H1 (cell line): ENCODE results near the gene SLC2A5.

Experiments used
- BACH1 ChIP-seq: IDR thresholded peaks from 2 replicates; pipeline ENCODE4 v1.6.1; 2012; ENCODE audit warnings: low read length, improper control_type of control experiment
- CEBPB ChIP-seq: IDR thresholded peaks from 2 replicates; pipeline ENCODE4 v1.6.1; 2012; ENCODE audit warnings: low read depth, low read length
- CTCF ChIP-seq, 3 experiments: IDR thresholded peaks; 1 replicate in 2 of 3; 2 replicates in 1 of 3; pipeline versions ENCODE4 v1.5.1 to v1.6.1; 2011; ENCODE audit warnings: low read length in 3 of 3, mild to moderate bottlenecking in 3 of 3, inconsistent platforms in 2 of 3, low read depth in 1 of 3, moderate library complexity in 1 of 3; ENCODE audit not compliant: insufficient read depth in 1 of 3; ENCODE audit errors: control extremely low read depth in 1 of 3
- EZH2 ChIP-seq: fragments of 200-600 bp; sonication (generic); IDR thresholded peaks from 2 replicates; pipeline ENCODE4 v1.7.1; 2012; ENCODE audit warnings: low read depth, mild to moderate bottlenecking, moderate library complexity, low read length, inconsistent platforms; ENCODE audit not compliant: severe bottlenecking
- PHF8 ChIP-seq: fragments of 200-600 bp; sonication (generic); conservative IDR thresholded peaks from 2 replicates; pipeline ENCODE4 v1.7.1; 2012; ENCODE audit warnings: low read depth, mild to moderate bottlenecking, inconsistent platforms, low read length, moderate library complexity
- POLR2A ChIP-seq, 2 experiments: IDR thresholded peaks; 1 replicate in 1 of 2; 2 replicates in 1 of 2; pipeline ENCODE4 v1.6.1; 2011; ENCODE audit warnings: low read depth in 2 of 2, low read length in 2 of 2, mild to moderate bottlenecking in 2 of 2; ENCODE audit errors: control extremely low read depth in 1 of 2
- RAD21 ChIP-seq, 2 experiments: IDR thresholded peaks in 1 of 2; conservative IDR thresholded peaks in 1 of 2; 2 replicates each; pipeline ENCODE4 v1.6.1; 2011; ENCODE audit warnings: low read depth in 2 of 2, low read length in 2 of 2, improper control_type of control experiment in 1 of 2, inconsistent platforms in 1 of 2, mild to moderate bottlenecking in 1 of 2, moderate library complexity in 1 of 2
- RXRA ChIP-seq: IDR thresholded peaks from 2 replicates; pipeline ENCODE4 v1.6.1; 2011; ENCODE audit warnings: low read depth, mild to moderate bottlenecking, low read length, moderate library complexity; ENCODE audit not compliant: insufficient read depth
- TAF1 ChIP-seq: IDR thresholded peaks from 2 replicates; pipeline ENCODE4 v1.6.1; 2011; ENCODE audit warnings: mild to moderate bottlenecking, low read depth, low read length
- TCF12 ChIP-seq: IDR thresholded peaks from 2 replicates; pipeline ENCODE4 v1.6.1; 2011; ENCODE audit warnings: low read depth, mild to moderate bottlenecking, low read length
- ZNF274 ChIP-seq: IDR thresholded peaks from 2 replicates; pipeline ENCODE4 v1.7.0; 2012; ENCODE audit warnings: low read length, borderline replicate concordance; ENCODE audit errors: extremely low read depth

DNA sequence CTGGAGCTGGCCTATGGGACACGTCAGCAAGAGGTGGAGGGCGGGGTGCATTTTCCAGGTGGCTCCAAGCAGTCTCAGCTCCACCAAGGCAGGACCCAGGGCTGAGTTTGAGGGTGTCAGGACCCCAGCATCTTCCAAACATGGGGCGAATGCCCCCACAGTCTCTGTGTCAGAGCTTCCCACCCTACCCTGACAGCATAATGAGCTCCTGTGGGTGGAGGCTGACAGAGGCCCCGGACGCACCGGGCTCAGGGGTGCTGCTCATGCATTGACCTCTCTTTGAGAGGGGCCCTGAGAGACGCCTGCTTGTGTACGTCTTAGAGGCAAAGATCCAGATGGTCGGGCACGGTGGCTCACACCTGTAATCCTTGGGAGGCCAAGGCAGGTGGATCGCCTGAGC, 80.4 kb downstream of the SLC2A5 start:
- TF ChIP-seq CTCF (IDR thresholded peaks at IDR 0.05; ENCODE audit: control extremely low read depth in 1 of 3, insufficient read depth in 1 of 3, low read depth in 1 of 3, low read length in 3 of 3): no peak
- no peak for TF ChIP-seq TAF1
- TF ChIP-seq EZH2: no peak
- no peak for TF ChIP-seq PHF8
- no peak for TF ChIP-seq CEBPB
- no peak for TF ChIP-seq RAD21 (IDR thresholded peaks at IDR 0.05 in 1 of 2, conservative IDR thresholded peaks at IDR 0.05 in 1 of 2; ENCODE audit: low read depth in 2 of 2, low read length in 2 of 2)
- TF ChIP-seq ZNF274: no peak
- no peak for TF ChIP-seq BACH1
- TF ChIP-seq POLR2A (IDR thresholded peaks at IDR 0.05; ENCODE audit: control extremely low read depth in 1 of 2, low read depth in 2 of 2, low read length in 2 of 2): no peak
- TF ChIP-seq TCF12: no peak
- TF ChIP-seq RXRA: no peak
